NCI-H2171 (cell line): ENCODE measurements around the gene ZNF599.
"Not testable (repeated sequence)": the region's sequence is repeated elsewhere in the genome, so short reads cannot be mapped to it uniquely, and the experiment has no call there.

ENCODE experiments used
- DNase-seq: peaks from one replicate; lab custom pipeline; 2025; lab: John Stamatoyannopoulos, UW

The ZNF599 gene

GRCh38 chr19:34772697-34773554, at the start of gene ZNF599:
Gene ZNF599, minus strand, starts transcription at chr19:34773215. Its CDS starts 374 bp downstream, at chr19:34772841.
- peak; percentile 91 for DNase-seq

DNA sequence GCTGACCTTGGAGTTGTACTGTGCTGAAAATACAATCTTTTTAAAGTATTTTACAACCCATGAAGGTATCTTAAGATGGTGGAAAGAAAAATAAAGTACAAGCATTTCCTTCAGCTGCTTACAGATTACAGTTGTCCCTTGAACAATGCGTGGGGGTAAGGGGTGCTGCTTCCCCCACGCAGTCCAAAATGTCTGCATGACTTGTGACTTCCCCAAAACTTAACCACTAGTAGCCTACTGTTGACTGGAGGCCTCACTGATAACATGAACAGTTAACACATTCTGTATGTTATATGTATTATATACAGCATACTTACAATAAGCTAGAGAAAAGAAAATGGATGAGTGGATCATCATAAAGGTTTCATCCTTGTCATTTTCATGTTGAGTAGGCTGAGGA, 45.3 kb upstream of the ZNF599 start:
- no peak for DNase-seq

GRCh38 chr19:34816708-34817107, 43.7 kb upstream of the ZNF599 start:
- DNase-seq, result no peak

GRCh38 chr19:34808566-34808965, 35.6 kb upstream of the ZNF599 start:
- DNase-seq, result no peak

DNA sequence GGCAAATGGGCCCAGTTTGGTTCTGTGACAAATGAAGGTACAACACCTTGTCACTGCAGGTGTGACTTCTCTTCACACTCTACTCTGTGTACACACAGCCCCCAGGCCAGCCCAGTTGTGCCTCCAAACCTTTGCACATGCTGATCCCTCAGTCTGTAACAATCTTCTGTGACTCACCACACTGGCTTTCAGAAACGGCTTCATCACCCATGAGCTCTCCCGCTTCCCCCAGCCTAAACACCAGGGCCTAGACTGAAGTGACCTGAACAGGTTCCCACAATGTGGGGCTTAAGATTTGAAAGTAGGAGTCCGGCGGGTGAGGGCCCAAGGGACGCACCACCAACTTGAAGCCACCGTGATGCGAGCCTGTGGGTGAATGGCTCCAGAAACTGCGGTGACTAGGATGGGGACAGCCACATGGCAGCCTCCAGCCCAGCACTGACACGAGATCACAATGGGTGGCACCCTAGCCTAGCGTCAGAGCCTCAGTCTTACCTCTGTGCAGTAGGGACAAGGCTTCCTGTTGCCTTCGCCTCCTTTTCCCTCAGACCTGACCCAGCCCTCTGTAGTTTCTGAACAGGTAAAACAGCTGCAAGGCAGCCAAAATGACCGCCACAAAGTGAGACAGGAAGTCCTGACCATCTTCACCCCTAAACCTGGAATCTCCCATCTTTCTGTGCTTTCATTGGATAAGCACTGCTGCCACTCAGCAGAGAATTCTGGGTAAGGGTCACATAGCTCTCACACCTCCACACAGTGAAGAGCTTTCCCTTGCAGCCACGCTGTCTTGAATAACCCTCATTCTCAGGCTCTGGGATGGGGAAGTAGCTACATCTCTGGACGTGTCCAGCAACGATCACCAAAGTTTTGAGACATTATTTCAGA, 34.2 kb upstream of the ZNF599 start:
- no peak for DNase-seq

DNA sequence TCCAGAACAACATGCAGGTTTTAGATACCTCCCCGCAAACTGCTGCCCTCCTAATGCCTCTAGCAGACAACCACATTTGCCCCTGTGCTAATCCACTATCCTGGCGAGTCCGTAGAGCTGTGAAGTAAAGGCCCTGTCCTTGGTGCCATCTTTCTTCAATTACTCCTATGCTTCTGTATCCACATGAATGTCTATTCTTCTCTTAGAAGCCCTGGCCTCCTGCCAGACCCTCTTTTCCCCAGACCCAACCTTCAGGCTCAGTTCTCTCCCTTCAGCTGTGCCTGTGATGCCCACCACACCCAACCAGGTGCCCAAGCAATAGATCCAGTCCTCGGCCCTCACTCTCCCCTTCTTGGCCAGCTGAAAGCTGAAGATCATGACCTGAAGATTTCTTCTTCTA, 31.1 kb upstream of the ZNF599 start:
- DNase-seq, result no peak

DNA sequence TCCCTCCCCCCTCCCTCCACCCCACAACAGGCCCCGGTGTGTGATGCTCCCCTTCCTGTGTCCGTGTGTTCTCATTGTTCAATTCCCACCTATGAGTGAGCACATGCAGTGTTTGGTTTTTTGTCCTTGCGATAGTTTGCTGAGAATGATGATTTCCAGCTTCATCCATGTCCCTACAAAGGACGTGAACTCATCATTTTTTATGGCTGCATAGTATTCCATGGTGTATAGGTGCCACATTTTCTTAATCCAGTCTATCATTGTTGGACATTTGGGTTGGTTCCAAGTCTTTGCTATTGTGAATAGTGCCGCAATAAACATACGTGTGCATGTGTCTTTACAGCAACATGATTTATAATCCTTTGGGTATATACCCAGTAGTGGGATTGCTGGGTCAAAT, 23.9 kb upstream of the ZNF599 start:
- DNase-seq, result not testable (repeated sequence)

DNA sequence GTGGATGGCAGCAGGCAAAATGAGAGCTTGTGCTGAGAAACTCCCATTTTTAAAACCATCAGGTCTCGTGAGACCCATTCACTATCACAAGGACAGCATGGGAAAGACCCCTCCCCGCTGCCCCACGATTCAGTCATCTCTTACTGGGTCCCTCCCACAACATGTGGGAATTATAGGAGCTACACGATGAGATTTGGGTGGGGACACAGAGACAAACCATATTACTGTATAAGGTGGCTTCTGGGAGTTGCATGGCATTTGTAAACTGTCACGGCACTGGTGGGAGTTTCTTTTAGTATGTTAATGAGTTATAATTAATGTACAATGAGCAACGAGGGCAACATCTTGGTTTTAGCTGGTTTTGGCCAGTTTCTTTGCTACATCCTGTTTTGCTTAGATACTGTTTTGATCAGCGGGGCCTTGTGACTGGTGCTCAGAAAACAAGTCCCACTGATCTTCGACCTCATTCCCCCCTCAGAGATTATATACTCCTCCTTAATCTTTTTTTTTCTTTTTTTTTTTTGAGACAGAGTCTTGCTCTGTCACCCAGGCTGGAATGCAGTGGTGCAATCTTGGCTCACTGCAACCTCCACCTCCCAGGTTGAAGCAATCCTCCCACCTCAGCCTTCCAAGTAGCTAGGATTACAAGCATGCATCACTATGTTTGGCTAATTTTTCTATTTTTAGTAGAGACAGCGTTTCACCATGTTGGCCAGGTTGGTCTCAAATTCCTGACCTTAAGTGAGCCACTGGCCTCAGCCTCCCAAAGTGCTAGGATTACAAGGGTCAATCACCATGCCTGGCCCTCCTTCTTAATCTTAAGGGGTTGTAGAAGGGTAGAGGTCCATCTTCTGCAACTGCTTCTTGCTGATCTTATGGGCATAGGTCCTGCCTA, 21.3 kb upstream of the ZNF599 start:
- DNase-seq, result no peak

DNA sequence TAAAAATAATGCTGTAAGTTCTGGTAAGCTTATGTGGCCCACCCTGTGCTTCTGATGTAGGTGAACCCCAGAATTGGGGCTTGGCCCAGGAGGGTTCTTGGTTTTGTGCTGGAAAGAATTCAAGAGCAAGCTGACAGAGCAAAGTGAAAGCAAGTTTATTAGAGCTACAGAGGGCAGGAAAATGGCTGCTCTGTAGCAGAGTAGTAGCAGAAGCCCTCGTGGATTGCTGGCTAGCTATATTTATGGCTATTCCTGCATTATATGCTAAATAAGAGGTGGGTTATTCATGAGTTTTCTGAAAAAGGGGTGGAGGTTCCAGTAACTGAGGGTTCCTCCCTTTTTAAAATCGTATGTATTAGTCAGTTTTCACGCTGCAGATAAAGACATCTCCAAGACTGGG, 20.6 kb upstream of the ZNF599 start:
- DNase-seq, result no peak

- DNase-seq, result no peak
Measured at GRCh38 chr19:34788074-34788473, 15.1 kb upstream of the ZNF599 start.

GRCh38 chr19:34787059-34787824, 14.2 kb upstream of the ZNF599 start:
- no peak for DNase-seq

DNA sequence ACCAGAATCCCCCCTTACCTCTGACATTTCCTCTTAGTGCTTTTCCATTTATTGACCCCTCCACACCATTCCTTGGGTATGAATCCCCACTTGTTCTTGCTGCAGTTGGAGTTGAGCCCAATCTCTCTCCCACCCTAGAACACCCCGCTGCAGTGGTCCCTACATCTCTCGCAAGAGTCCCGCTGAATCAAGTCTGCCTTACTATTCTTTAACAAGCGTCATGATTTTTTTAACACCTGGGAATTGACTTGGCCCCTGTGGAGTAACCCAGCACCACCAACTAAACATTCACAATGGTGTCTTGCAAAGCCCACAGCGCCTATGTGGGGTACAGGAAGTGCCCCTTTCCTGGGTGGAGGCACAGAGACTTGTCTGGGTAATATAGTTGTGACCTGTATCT, 13.2 kb upstream of the ZNF599 start:
- DNase-seq, result no peak

DNA sequence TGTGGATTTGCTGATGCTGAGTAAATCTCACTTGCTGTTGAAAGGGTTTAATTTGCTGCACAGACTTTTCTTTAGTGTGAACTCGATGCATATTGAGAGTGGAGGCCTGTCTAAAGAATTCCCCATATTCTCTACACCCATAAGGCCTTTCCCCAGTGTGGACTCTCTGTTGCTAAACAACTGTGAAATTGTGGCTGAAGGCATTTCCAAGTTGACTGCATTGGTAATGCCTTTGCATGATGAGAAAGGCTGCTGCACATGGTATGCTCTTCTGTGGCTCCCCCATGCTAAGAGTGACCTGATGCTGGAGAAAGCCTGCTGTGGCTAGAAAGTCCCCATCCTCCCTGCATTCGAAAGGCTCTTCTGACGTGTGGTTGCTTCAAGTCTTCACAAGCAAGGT, 6.6 kb upstream of the ZNF599 start:
- no peak for DNase-seq

GRCh38 chr19:34778342-34778741, 5.3 kb upstream of the ZNF599 start:
- no peak for DNase-seq

- no peak for DNase-seq
Measured at GRCh38 chr19:34774857-34775256, 1.8 kb upstream of the ZNF599 start.

- DNase-seq, result no peak
Measured at GRCh38 chr19:34773555-34773864, 495 bp upstream of the ZNF599 start.

DNA sequence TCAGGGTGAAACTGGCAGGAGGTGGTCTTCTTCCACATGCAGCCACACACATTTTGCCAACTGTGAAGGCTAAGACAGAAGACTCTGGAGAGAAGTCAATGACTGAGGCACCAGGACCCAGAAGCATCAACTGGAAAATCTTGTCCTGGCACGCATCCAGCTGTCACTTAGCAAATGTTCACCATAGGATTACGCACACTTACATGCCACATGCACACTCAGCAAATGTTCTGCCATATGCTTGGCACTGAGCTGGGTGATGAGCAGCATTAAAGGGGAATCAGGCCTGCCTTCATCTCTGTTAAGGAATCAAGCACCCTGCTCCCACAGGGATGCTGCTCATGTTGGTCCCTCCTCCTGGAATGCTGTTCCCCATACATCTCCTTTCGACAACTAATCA, 5.1 kb downstream of the ZNF599 start:
- DNase-seq, result peak; percentile 15

DNA sequence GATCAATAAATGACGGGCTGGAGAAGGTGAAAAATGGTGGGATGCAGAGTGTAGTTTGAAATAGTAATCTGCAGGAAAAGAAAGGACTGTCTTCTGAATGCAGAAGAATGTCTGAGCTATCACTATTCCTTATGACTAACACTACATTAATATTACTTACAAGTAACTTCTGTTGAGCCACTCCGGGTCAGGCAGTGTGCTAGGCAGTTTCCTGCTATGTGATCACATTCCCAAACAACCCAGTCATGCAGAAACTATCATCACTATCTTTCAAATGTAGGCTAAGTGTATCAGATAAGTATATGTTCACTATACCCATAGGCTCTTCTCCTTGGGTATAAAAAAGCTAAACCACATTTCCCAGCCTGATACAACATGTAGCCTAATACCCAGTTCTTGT, 6.6 kb downstream of the ZNF599 start:
- DNase-seq, result no peak

DNA sequence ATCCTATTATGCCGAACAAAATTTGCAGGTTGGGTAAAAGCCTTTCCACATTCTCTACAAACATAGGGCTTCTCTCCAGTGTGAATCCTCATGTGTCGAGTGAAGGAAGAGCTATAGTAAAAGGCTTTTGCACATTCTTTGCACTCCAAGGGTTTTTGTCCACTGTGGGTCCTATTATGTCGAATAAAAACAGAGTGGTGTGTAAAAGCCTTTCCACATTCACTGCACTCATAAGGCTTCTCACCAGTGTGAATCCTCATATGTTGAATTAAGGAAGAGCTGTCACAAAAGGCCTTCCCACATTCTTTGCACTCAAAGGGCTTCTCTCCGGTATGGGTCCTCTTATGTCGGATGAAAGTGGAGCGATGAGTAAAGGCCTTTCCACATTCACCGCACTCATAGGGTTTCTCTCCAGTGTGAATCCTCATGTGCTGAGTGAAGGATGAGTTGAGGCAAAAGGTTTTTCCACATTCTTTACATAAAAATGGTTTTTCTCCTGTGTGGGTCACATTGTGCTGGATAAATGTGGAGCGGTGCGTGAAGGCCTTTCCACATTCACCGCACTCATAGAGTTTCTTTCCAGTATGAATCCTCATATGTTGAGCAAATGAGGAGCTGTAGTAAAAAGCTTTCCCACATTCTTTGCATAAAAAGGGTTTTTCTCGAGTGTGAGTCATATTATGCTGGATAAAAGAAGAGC, 13.6 kb downstream of the ZNF599 start:
- no peak for DNase-seq

GRCh38 chr19:34757441-34757840, 15.6 kb downstream of the ZNF599 start:
- no peak for DNase-seq
